DND-41 (cell line): Measurements from ENCODE around the gene FAM163B.

ENCODE experiments used
- EZH2 ChIP-seq: IDR thresholded peaks from 3 replicates; pipeline ENCODE4 v1.6.1; 2012; ENCODE audit warnings: borderline replicate concordance, low read depth, mild to moderate bottlenecking, moderate library complexity, low read length, inconsistent platforms; ENCODE audit not compliant: severe bottlenecking
- TF ChIP-seq, protein P1 (sequence below): IDR thresholded peaks from 2 replicates; pipeline ENCODE4 v1.5.1; 2012; ENCODE audit warnings: borderline replicate concordance, low read length, moderate library complexity, mild to moderate bottlenecking; ENCODE audit not compliant: poor library complexity, severe bottlenecking; ENCODE audit errors: extremely low read depth

- TF ChIP-seq, protein P1, sequence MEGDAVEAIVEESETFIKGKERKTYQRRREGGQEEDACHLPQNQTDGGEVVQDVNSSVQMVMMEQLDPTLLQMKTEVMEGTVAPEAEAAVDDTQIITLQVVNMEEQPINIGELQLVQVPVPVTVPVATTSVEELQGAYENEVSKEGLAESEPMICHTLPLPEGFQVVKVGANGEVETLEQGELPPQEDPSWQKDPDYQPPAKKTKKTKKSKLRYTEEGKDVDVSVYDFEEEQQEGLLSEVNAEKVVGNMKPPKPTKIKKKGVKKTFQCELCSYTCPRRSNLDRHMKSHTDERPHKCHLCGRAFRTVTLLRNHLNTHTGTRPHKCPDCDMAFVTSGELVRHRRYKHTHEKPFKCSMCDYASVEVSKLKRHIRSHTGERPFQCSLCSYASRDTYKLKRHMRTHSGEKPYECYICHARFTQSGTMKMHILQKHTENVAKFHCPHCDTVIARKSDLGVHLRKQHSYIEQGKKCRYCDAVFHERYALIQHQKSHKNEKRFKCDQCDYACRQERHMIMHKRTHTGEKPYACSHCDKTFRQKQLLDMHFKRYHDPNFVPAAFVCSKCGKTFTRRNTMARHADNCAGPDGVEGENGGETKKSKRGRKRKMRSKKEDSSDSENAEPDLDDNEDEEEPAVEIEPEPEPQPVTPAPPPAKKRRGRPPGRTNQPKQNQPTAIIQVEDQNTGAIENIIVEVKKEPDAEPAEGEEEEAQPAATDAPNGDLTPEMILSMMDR, result no peak
- no peak for TF ChIP-seq EZH2
Measured at GRCh38 chr9:133616643-133617405, 7.6 kb upstream of the FAM163B start.
